ENCODE results near the gene ZBTB7C. TPM values are rescaled to one million over a fixed set of nuclear protein-coding genes. Genes with fewer than 3 reads are reported as not detected.

Gene ZBTB7C
- total RNA-seq, 2 donors from 2014 or later = not detected

GRCh38 chr18:48007955-48008701 lies 401.1 kb downstream of the ZBTB7C start:
- Mint-ChIP-seq H3K27ac (no peak overlapping the region), H3K9me3 (no peaks in the 10 kb centered on the region), H3K4me1 (ENCODE audit: low read depth in 2 of 2) (peaks cover 12 to 30% of the 10 kb centered on the region in 2 donors), H3K36me3 (no peaks in the 10 kb centered on the region), H3K4me3 (peak overlapping the region; percentile 74), H3K27me3 (peaks cover 7 to 10% of the 10 kb centered on the region in 2 donors)
- peak; percentile 82 to 86 for ATAC-seq
- DNase-seq (ENCODE audit: low spot score) = no peak

GRCh38 chr18:48007381-48007780 lies 401.8 kb downstream of the ZBTB7C start:
- no peak overlapping the region for H3K27ac Mint-ChIP-seq
- no peaks in the 10 kb centered on the region for H3K9me3 Mint-ChIP-seq
- no peak for DNase-seq (ENCODE audit: low spot score)
- peaks cover 7 to 10% of the 10 kb centered on the region in 2 donors for H3K27me3 Mint-ChIP-seq
- H3K36me3 Mint-ChIP-seq = no peaks in the 10 kb centered on the region
- H3K4me3 Mint-ChIP-seq = peak overlapping the region; percentile 36
- ATAC-seq = no peak
- H3K4me1 Mint-ChIP-seq (ENCODE audit: low read depth in 2 of 2) = peaks cover 7 to 25% of the 10 kb centered on the region in 2 donors

- Mint-ChIP-seq H3K9me3 (no peaks in the 10 kb centered on the region), H3K36me3 (no peaks in the 10 kb centered on the region), H3K27me3 (peaks cover 7% of the 10 kb centered on the region in 2 donors), H3K4me3 (peak overlapping the region; percentile 57), H3K27ac (no peak overlapping the region), H3K4me1 (ENCODE audit: low read depth in 2 of 2) (peaks cover 7 to 17% of the 10 kb centered on the region in 2 donors)
- no peak for DNase-seq (ENCODE audit: low spot score)
- no peak for ATAC-seq
Observed at GRCh38 chr18:48006415-48007175, 402.6 kb downstream of the ZBTB7C start.

- no peak overlapping the region for H3K27ac Mint-ChIP-seq
- peaks cover 13 to 17% of the 10 kb centered on the region in 2 donors for H3K4me1 Mint-ChIP-seq (ENCODE audit: low read depth in 2 of 2)
- peaks cover 3 to 7% of the 10 kb centered on the region in 2 donors for H3K27me3 Mint-ChIP-seq
- H3K9me3 Mint-ChIP-seq = no peaks in the 10 kb centered on the region
- H3K4me3 Mint-ChIP-seq = no peak overlapping the region
- ATAC-seq (no peak), DNase-seq (ENCODE audit: low spot score) (no peak)
- no peaks in the 10 kb centered on the region for H3K36me3 Mint-ChIP-seq
Observed at GRCh38 chr18:48004577-48004976, 404.6 kb downstream of the ZBTB7C start.

DNA sequence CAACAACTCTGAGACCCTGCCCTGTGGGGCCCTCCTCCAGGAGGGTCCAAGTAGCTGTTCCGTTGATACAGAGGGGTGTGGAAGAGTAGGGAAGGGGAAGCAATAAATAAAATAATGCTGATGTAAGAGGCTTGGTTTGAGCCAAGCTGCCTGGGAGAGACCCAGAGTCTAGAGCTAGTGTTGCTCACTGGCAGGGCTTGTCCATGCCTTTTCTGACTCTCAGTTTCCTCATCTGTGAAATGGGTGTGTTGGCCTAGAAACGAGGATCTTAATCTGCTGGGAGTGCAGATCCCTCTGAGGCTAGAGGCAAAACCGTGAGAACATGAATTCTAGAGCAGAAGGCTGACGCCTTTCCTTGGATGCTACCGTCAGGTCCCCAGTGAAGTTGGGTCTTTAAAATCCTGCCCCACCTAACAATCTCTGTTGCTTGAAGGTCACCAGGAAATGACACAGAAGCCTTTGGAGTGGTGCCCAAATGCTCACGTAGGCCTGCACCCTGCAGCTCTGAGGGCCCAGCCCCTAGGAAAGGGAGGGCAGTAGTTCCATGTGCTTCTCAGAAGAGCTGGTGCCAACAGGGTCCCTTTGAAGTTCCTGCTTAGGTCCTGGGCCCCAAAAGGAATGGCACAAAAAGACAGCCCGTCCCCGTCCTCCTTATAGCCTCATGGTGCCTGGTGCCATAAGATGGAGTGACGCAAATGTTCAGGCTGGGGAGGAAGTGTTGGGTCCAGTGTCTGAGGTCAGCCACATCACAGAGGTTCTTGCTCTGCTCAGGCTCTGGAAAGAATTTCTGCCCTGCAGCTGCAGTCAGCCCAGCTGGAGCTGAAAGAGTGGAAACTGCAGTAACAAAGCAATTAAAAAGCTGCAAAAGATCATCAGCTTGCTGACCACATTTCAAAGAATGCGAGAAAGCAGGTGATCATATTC lies 405.5 kb downstream of the ZBTB7C start:
- Mint-ChIP-seq H3K27ac (no peak overlapping the region), H3K9me3 (no peaks in the 10 kb centered on the region), H3K27me3 (peaks cover 2 to 3% of the 10 kb centered on the region in 2 donors), H3K4me1 (ENCODE audit: low read depth in 2 of 2) (peaks cover 8 to 14% of the 10 kb centered on the region in 2 donors), H3K4me3 (no peak overlapping the region), H3K36me3 (no peaks in the 10 kb centered on the region)
- ATAC-seq (no peak), DNase-seq (ENCODE audit: low spot score) (no peak)

DNA sequence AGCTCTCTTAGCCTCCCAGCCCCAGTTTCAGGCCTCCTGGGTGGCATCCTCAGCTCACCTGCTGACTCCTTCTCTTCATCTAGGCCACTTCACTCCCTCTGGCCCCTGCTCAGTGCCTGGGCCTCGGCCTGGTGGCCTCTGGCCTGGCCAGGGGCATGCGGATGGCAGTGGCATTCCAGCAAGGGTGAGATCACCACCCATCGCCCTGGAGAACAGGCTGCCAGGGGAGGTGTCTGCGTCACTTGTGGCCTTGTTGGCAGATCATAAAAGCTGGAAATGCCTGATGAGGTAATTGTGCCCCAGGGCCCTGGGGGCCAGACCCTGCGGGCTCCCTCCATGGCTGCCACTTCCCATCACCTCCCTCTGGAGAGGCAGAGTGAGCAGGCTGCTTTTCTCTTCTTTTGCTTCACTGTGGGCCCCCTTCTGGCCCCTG lies 406.2 kb downstream of the ZBTB7C start:
- Mint-ChIP-seq H3K36me3 (no peaks in the 10 kb centered on the region), H3K4me3 (no peak overlapping the region), H3K27ac (no peak overlapping the region), H3K4me1 (ENCODE audit: low read depth in 2 of 2) (peaks cover 5 to 11% of the 10 kb centered on the region in 2 donors), H3K9me3 (no peaks in the 10 kb centered on the region), H3K27me3 (peaks cover 0 to 3% of the 10 kb centered on the region in 2 donors)
- DNase-seq (ENCODE audit: low spot score) = no peak
- ATAC-seq = peak in 1 of 2 donors; percentile 10

- H3K4me3 Mint-ChIP-seq = no peak overlapping the region
- ATAC-seq = no peak
- no peaks in the 10 kb centered on the region for H3K9me3 Mint-ChIP-seq
- no peaks in the 10 kb centered on the region for H3K36me3 Mint-ChIP-seq
- H3K27ac Mint-ChIP-seq = no peak overlapping the region
- H3K4me1 Mint-ChIP-seq (ENCODE audit: low read depth in 2 of 2) = peaks cover 5% of the 10 kb centered on the region in 2 donors
- DNase-seq (ENCODE audit: low spot score) = no peak
- no peaks in the 10 kb centered on the region for H3K27me3 Mint-ChIP-seq
Observed at GRCh38 chr18:48000701-48001100, 408.5 kb downstream of the ZBTB7C start.

DNA sequence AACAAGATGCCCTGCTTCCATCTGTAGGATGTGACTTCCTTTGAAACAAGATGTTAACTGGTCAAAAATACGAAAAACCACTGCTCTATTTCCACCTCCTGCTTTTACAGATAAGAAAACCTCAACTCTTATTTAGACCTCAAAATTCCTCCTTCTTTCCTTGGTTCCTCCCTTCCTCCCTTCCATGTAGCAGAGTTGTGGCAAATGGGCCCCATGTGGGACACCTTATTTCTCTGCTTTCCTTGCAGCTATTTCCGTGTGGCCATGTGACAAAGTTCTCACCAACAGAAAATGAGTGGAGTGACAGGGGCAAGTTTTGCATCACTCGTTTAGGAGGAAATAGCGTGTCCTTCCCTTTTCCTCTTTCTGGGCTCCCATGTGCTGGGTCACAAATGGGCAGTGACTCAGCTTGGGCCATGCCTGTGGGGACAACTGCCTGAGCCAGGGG lies 409.4 kb downstream of the ZBTB7C start:
- Mint-ChIP-seq H3K4me1 (ENCODE audit: low read depth in 2 of 2) (peaks cover 5% of the 10 kb centered on the region in 2 donors), H3K27me3 (no peaks in the 10 kb centered on the region), H3K27ac (no peak overlapping the region), H3K36me3 (no peaks in the 10 kb centered on the region), H3K4me3 (no peak overlapping the region), H3K9me3 (no peaks in the 10 kb centered on the region)
- ATAC-seq = no peak
- DNase-seq (ENCODE audit: low spot score) = no peak

- DNase-seq (ENCODE audit: low spot score) (no peak), ATAC-seq (no peak)
- no peaks in the 10 kb centered on the region for H3K9me3 Mint-ChIP-seq
Observed at GRCh38 chr18:47997338-47997780, 411.8 kb downstream of the ZBTB7C start.

GRCh38 chr18:47996091-47996541 lies 413.1 kb downstream of the ZBTB7C start:
- DNase-seq (ENCODE audit: low spot score) = no peak
- no peak overlapping the region for H3K27ac Mint-ChIP-seq
- no peaks in the 10 kb centered on the region for H3K27me3 Mint-ChIP-seq
- no peaks in the 10 kb centered on the region for H3K36me3 Mint-ChIP-seq
- ATAC-seq = no peak
- H3K4me3 Mint-ChIP-seq = no peak overlapping the region
- H3K4me1 Mint-ChIP-seq (ENCODE audit: low read depth in 2 of 2) = peaks cover 5% of the 10 kb centered on the region in 2 donors
- H3K9me3 Mint-ChIP-seq = no peaks in the 10 kb centered on the region

More at GRCh38 chr18:47997338-47997780, 411.8 kb downstream of the ZBTB7C start:
- Mint-ChIP-seq H3K4me1 (ENCODE audit: low read depth in 2 of 2) (peaks cover 5% of the 10 kb centered on the region in 2 donors), H3K4me3 (no peak overlapping the region), H3K36me3 (no peaks in the 10 kb centered on the region), H3K27me3 (no peaks in the 10 kb centered on the region), H3K27ac (no peak overlapping the region)

DNA sequence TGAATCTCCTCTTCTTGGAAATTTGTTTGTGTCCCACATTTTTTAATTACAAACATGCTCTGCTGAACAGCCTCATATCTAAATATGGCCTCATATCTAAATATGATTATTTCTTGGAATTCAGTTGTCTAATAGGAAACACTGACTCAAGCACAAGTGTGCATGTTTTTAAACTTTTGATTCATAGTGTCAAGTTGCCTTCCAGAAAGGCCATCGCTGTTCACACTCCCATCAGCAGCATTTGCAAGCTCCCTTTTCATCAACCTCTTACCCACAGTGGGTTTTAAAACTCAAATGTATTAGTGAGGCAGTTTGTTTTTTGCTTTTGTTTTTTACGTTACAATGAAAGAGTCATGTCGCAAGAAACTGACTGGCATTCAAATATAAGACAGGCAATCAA lies 413.5 kb downstream of the ZBTB7C start:
- H3K9me3 Mint-ChIP-seq = no peaks in the 10 kb centered on the region
- no peak overlapping the region for H3K4me3 Mint-ChIP-seq
- DNase-seq (ENCODE audit: low spot score) (no peak), ATAC-seq (no peak)
- H3K36me3 Mint-ChIP-seq = no peaks in the 10 kb centered on the region
- H3K27me3 Mint-ChIP-seq = no peaks in the 10 kb centered on the region
- H3K4me1 Mint-ChIP-seq (ENCODE audit: low read depth in 2 of 2) = peaks cover 5% of the 10 kb centered on the region in 2 donors
- H3K27ac Mint-ChIP-seq = no peak overlapping the region

DNA sequence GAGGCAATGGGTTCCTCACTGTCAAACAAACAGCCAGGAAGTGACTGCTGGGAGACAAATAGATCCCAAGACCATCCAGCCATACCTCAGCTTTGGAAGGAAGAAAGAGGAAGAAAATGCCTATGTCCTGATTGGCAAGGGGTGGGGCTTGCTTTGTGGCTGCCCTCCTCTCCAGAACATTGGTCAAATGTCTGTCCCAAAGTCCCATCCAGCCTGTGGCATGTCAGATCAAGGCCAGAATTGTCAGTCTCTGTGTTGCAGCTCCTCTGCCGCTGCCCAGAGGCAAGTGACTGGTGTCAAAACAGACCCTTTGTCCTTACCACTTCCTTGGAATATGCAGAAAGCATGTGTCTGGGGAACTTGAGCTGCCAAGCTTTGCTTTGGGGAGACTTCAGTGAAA lies 415.8 kb downstream of the ZBTB7C start:
- Mint-ChIP-seq H3K36me3 (no peaks in the 10 kb centered on the region), H3K9me3 (no peaks in the 10 kb centered on the region), H3K27me3 (peaks cover 0 to 6% of the 10 kb centered on the region in 2 donors), H3K4me1 (ENCODE audit: low read depth in 2 of 2) (no peaks in the 10 kb centered on the region), H3K27ac (no peak overlapping the region), H3K4me3 (no peak overlapping the region)
- ATAC-seq (no peak), DNase-seq (ENCODE audit: low spot score) (no peak)

DNA sequence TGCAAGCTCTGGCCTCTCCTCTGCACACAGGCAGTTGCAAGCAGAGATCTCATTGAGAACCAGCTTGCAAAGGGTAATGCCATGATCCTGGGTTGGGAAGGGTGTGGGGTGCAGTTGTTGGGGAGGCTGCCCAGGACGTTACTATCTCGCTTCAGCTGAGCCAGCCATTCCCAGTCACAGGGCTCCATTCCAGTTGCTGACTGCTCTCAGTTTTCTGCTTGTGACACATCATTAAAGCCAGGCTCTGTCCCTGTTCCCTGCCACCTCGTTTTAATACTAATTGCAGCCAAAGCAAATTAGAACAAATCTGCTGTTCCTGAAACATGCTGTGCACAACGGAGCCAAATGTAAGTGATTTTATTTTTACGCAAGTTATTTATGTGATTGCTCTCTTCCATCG lies 416.2 kb downstream of the ZBTB7C start:
- H3K9me3 Mint-ChIP-seq = no peaks in the 10 kb centered on the region
- ATAC-seq (no peak), DNase-seq (ENCODE audit: low spot score) (no peak)
- peaks cover 0 to 6% of the 10 kb centered on the region in 2 donors for H3K27me3 Mint-ChIP-seq
- H3K27ac Mint-ChIP-seq = no peak overlapping the region
- H3K4me3 Mint-ChIP-seq = no peak overlapping the region
- no peaks in the 10 kb centered on the region for H3K4me1 Mint-ChIP-seq (ENCODE audit: low read depth in 2 of 2)
- H3K36me3 Mint-ChIP-seq = no peaks in the 10 kb centered on the region

Measured in natural killer cell treated with Interleukin-12 subunit alpha and Interleukin-12 subunit beta and Interleukin-15 and Interleukin-18, amount 100 ng/mL, for 72 hours (primary cell).